Fibroblast of villous mesenchyme (primary cell): ENCODE data around the gene LRRC3B. TPM values are rescaled to one million over a fixed set of nuclear protein-coding genes. Genes with fewer than 3 reads are reported as not detected.

Source experiments
- DNase-seq: peaks from one replicate; pipeline ENCODE4 v3.0.0-alpha.2; 2010; ENCODE audit warnings: low read depth
- H3K4me3 ChIP-seq: 2 replicates; pipeline ENCODE4 v1.5.1; 2011; ENCODE audit warnings: low read depth, mild to moderate bottlenecking, low read length
- total RNA-seq: library from RNA; depleted of rRNA; stranded (reverse); fragments of >200 nt; gene quantifications from 2 replicates; pipeline ENCODE4 v1.2.3, GENCODE V29; 2012
- TF ChIP-seq, protein P1 (sequence below): IDR thresholded peaks from 2 replicates; pipeline ENCODE4 v1.5.1; 2012; ENCODE audit warnings: low read depth, mild to moderate bottlenecking, low read length; ENCODE audit not compliant: insufficient read depth

LRRC3B gene
- total RNA-seq, 1 donor: not detected

- no peak overlapping the region for H3K4me3 ChIP-seq
- TF ChIP-seq, protein P1, sequence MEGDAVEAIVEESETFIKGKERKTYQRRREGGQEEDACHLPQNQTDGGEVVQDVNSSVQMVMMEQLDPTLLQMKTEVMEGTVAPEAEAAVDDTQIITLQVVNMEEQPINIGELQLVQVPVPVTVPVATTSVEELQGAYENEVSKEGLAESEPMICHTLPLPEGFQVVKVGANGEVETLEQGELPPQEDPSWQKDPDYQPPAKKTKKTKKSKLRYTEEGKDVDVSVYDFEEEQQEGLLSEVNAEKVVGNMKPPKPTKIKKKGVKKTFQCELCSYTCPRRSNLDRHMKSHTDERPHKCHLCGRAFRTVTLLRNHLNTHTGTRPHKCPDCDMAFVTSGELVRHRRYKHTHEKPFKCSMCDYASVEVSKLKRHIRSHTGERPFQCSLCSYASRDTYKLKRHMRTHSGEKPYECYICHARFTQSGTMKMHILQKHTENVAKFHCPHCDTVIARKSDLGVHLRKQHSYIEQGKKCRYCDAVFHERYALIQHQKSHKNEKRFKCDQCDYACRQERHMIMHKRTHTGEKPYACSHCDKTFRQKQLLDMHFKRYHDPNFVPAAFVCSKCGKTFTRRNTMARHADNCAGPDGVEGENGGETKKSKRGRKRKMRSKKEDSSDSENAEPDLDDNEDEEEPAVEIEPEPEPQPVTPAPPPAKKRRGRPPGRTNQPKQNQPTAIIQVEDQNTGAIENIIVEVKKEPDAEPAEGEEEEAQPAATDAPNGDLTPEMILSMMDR: no peak
- DNase-seq: no peak
These were observed 127.7 kb downstream of the LRRC3B start for GRCh38 chr3:26750263-26750662.

DNA sequence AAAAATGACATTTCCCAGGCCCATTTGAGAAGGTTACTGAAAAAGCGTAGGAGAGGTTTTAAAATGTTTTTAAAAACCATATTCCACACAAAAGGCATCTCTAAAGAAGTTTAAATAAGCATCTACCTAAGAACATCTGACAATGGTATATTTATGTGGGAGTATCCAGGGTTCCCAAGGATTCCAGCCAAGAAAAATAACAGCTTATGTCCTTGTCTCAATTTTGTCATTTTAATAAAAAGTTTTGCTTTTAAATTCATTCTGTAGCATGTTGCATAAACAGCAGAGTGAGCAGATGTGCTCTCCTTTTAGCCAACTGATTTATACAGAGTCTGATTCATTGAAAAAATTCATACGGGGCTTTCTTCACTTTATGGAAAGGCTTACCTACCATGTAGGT, 129.9 kb downstream of the LRRC3B start:
- H3K4me3 ChIP-seq: no peak overlapping the region
- no peak for DNase-seq
- TF ChIP-seq, protein P1: no peak

GRCh38 chr3:26753095-26753494, 130.5 kb downstream of the LRRC3B start:
- no peak overlapping the region for H3K4me3 ChIP-seq
- TF ChIP-seq, protein P1: no peak
- no peak for DNase-seq

DNA sequence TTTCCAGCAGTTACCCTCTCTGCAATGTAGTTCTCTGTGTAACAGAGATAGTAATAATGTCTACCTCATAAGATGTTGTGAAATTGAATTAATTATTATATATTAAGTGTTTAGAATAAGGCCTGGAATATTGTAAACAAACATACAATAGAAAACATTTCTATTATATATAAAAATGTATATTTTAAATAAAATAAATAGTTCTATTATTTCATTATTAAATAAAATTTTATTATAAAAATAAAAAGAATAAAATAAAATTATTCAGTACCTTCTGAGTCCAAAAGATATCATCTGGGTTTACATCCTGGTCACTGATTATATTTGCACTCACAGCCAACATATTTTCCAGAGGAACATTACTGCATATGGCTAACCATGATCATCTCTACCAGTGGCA, 135.4 kb downstream of the LRRC3B start:
- DNase-seq: no peak
- H3K4me3 ChIP-seq: no peak overlapping the region
- TF ChIP-seq, protein P1: no peak
